PC-9 (cell line): ENCODE data around the gene C9orf43.

Experiments used
- EZH2 ChIP-seq: fragments of 200-600 bp; sonication (generic); IDR thresholded peaks from 2 replicates; pipeline ENCODE4 v1.8.0; 2017; ENCODE audit warnings: antibody characterized with exemption, low read depth
- TF ChIP-seq, protein P1 (sequence below): fragments of 200-600 bp; sonication (generic); conservative IDR thresholded peaks from 2 replicates; pipeline ENCODE4 v1.6.1; 2017; ENCODE audit warnings: mixed run types, antibody characterized with exemption, mild to moderate bottlenecking, moderate library complexity

DNA sequence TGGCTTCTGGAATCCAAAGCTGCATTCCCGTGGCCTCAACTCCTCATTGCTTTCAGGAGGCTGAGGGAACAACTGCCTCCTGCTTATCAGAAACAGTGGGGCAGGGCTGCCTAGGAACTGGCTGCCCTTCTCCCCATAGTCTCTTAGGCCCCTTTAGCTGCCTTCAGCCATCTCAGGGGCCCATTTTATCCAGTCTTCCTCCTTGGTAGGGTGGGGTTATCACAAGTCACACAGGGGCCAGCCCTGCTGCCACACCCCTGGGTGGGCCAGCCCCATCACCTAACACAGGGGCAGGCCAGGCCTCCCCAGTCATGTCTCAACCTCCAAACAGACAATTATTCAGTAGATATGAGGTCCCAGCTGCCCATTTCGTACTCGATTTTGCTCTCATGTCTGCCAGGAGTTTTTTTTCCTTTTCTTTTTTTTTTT, 13.3 kb upstream of the C9orf43 start:
- TF ChIP-seq, protein P1, sequence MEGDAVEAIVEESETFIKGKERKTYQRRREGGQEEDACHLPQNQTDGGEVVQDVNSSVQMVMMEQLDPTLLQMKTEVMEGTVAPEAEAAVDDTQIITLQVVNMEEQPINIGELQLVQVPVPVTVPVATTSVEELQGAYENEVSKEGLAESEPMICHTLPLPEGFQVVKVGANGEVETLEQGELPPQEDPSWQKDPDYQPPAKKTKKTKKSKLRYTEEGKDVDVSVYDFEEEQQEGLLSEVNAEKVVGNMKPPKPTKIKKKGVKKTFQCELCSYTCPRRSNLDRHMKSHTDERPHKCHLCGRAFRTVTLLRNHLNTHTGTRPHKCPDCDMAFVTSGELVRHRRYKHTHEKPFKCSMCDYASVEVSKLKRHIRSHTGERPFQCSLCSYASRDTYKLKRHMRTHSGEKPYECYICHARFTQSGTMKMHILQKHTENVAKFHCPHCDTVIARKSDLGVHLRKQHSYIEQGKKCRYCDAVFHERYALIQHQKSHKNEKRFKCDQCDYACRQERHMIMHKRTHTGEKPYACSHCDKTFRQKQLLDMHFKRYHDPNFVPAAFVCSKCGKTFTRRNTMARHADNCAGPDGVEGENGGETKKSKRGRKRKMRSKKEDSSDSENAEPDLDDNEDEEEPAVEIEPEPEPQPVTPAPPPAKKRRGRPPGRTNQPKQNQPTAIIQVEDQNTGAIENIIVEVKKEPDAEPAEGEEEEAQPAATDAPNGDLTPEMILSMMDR = no peak
- TF ChIP-seq EZH2 = no peak
